Caco-2 (cell line): ENCODE data around the gene TMEM132D. TPM values are rescaled to one million over a fixed set of nuclear protein-coding genes. Genes with fewer than 3 reads are reported as not detected.

Source experiments
- BruUV-seq: library from RNA; stranded (reverse); fragments of 400-500 nt; replicated peaks from 2 replicates; lab custom pipeline; 2021; lab: Mats Ljungman, UMichigan
- CTCF ChIA-PET: fragments of 300-600 bp; sonication (Branson Sonifier 250); formaldehyde crosslinking; loops from one replicate; lab custom pipeline; 2022; ENCODE audit warnings: antibody characterized with exemption; lab: Charles Lee
- POLR2A ChIA-PET: fragments of 300-600 bp; sonication (Branson Sonifier 250); formaldehyde crosslinking; loops from one replicate; lab custom pipeline; 2022; ENCODE audit warnings: antibody characterized with exemption; lab: Charles Lee
- DNase-seq, 2 experiments: peaks; one replicate each; pipeline versions ENCODE4 v3.0.0 to v3.0.0-alpha.2; 2020 to 2022
- H3K27me3 ChIP-seq: replicated peaks from 2 replicates; pipeline ENCODE4 v1.6.0; 2011; ENCODE audit warnings: low read length; ENCODE audit not compliant: control insufficient read depth, insufficient read depth
- H3K36me3 ChIP-seq: 2 replicates; pipeline ENCODE4 v1.5.1; 2011; ENCODE audit warnings: low read length; ENCODE audit not compliant: control insufficient read depth, insufficient read depth
- H3K4me1 ChIP-seq: fragments of 250-450 bp; sonication (Bioruptor Pico); 2 replicates; pipeline ENCODE4 v1.5.1; 2020; ENCODE audit warnings: mild to moderate bottlenecking
- H3K4me3 ChIP-seq: 2 replicates; pipeline ENCODE4 v1.5.1; 2011; ENCODE audit warnings: low read depth, mild to moderate bottlenecking, control low read depth, low read length
- H3K9me3 ChIP-seq: fragments of 250-450 bp; sonication (Bioruptor Pico); 2 replicates; pipeline ENCODE4 v1.5.1; 2020; ENCODE audit warnings: mild to moderate bottlenecking, moderate library complexity
- H3K27ac Mint-ChIP-seq: one replicate; pipeline ENCODE4 v1.8.0; 2022; ENCODE audit warnings: mixed read lengths; ENCODE audit not compliant: unreplicated experiment
- H3K27me3 Mint-ChIP-seq: one replicate; pipeline ENCODE4 v1.8.0; 2022; ENCODE audit warnings: mixed read lengths; ENCODE audit not compliant: insufficient read depth, unreplicated experiment
- H3K36me3 Mint-ChIP-seq: one replicate; pipeline ENCODE4 v1.8.0; 2022; ENCODE audit warnings: mild to moderate bottlenecking, mixed read lengths; ENCODE audit not compliant: insufficient read depth, unreplicated experiment
- H3K4me1 Mint-ChIP-seq: one replicate; pipeline ENCODE4 v1.8.0; 2022; ENCODE audit warnings: low read depth, mixed read lengths; ENCODE audit not compliant: unreplicated experiment
- H3K4me3 Mint-ChIP-seq: one replicate; pipeline ENCODE4 v1.8.0; 2022; ENCODE audit warnings: mild to moderate bottlenecking, moderate library complexity, mixed read lengths; ENCODE audit not compliant: unreplicated experiment
- H3K9me3 Mint-ChIP-seq: one replicate; pipeline ENCODE4 v1.8.0; 2022; ENCODE audit warnings: mixed read lengths; ENCODE audit not compliant: unreplicated experiment
- CTCF ChIP-seq, 2 experiments: fragments of 200-600 bp in 1 of 2; IDR thresholded peaks; 1 replicate in 1 of 2; 2 replicates in 1 of 2; pipeline versions ENCODE4 v1.5.1 to v1.8.0; 2011 to 2022; ENCODE audit warnings: antibody characterized with exemption in 1 of 2, control low read depth in 1 of 2, inconsistent platforms in 1 of 2, low read depth in 1 of 2, low read length in 1 of 2, mild to moderate bottlenecking in 1 of 2, moderate library complexity in 1 of 2; ENCODE audit not compliant: insufficient read depth in 1 of 2, severe bottlenecking in 1 of 2, unreplicated experiment in 1 of 2
- intact Hi-C: fragments of 100-400 bp; cut with micrococcal nuclease; formaldehyde crosslinking; loops from one replicate; pipeline ENCODE4 v1.10.0; 2022; ENCODE audit not compliant: unreplicated experiment
- total RNA-seq: library from RNA; stranded (reverse); gene quantifications from 2 replicates; pipeline ENCODE4 v1.2.3, GENCODE V29; 2022

The TMEM132D gene
- total RNA-seq, 1 experiment from 2014 or later = not detected

DNA sequence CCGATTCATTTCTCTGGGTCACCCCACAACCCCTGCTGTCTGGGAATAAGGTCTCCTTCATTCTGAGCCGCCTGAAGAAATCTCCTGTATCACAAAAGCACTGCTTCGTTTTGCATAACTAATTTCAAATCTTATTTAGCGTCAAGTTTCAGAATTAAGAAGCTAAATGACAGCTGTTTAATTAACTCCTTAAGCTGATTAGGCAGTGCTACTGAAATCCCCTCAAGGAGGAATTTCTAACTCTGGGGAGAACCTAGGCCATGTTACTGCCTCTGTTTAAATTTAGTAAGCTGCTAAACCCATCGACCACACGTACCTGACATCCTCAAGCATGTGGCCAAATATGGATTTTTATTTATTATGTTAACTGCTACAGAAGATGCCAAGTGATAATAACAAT is 677.0 kb downstream of the TMEM132D start:
- H3K9me3 ChIP-seq = no peaks in the 10 kb centered on the region
- H3K4me1 ChIP-seq = no peaks in the 10 kb centered on the region
- DNase-seq = no peak
- POLR2A ChIA-PET = no interaction called here
- TF ChIP-seq CTCF (IDR thresholded peaks at IDR 0.05; ENCODE audit: insufficient read depth in 1 of 2, low read depth in 1 of 2, low read length in 1 of 2, severe bottlenecking in 1 of 2, unreplicated experiment in 1 of 2) = no peak
- Mint-ChIP-seq H3K4me1 (no peaks in the 10 kb centered on the region), H3K27me3 (no peaks in the 10 kb centered on the region), H3K9me3 (peaks cover 10% of the 10 kb centered on the region), H3K36me3 (no peaks in the 10 kb centered on the region), H3K27ac (no peak overlapping the region), H3K4me3 (no peak overlapping the region)
- no peak overlapping the region for H3K4me3 ChIP-seq
- intact Hi-C loops = no loop called here
- H3K36me3 ChIP-seq = no peaks in the 10 kb centered on the region
- CTCF ChIA-PET = no interaction called here
- no peaks in the 10 kb centered on the region for H3K27me3 ChIP-seq
- no TSS peak for BruUV-seq

DNA sequence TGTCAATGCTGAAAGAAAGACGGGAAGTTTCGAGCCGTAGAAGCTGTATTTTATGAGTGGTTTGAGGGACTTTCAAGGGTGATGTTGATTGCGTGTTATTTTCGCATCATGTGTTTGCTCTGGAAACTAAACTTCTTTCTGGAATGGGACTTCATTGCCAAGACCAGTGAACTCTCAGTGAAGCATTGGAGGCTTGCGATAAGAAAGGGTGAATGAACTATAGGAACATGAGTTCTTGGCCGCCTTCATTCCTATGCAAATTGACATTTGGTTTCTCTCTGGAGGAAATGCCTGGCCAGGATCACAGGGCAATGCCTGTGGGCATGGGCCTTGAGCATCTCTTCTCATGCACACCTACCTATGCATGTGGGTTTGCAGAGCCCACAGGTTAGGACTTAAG is 677.8 kb downstream of the TMEM132D start:
- H3K36me3 Mint-ChIP-seq = no peaks in the 10 kb centered on the region
- H3K4me3 Mint-ChIP-seq = no peak overlapping the region
- BruUV-seq = no TSS peak
- Histone ChIP-seq H3K4me3 (no peak overlapping the region), H3K36me3 (no peaks in the 10 kb centered on the region), H3K4me1 (no peaks in the 10 kb centered on the region), H3K9me3 (no peaks in the 10 kb centered on the region), H3K27me3 (no peaks in the 10 kb centered on the region)
- intact Hi-C loops = no loop called here
- DNase-seq = no peak
- H3K27ac Mint-ChIP-seq = no peak overlapping the region
- no peak for TF ChIP-seq CTCF (IDR thresholded peaks at IDR 0.05; ENCODE audit: insufficient read depth in 1 of 2, low read depth in 1 of 2, low read length in 1 of 2, severe bottlenecking in 1 of 2, unreplicated experiment in 1 of 2)
- no peaks in the 10 kb centered on the region for H3K27me3 Mint-ChIP-seq
- no peaks in the 10 kb centered on the region for H3K4me1 Mint-ChIP-seq
- CTCF ChIA-PET = no interaction called here
- peaks cover 10% of the 10 kb centered on the region for H3K9me3 Mint-ChIP-seq
- POLR2A ChIA-PET = no interaction called here

DNA sequence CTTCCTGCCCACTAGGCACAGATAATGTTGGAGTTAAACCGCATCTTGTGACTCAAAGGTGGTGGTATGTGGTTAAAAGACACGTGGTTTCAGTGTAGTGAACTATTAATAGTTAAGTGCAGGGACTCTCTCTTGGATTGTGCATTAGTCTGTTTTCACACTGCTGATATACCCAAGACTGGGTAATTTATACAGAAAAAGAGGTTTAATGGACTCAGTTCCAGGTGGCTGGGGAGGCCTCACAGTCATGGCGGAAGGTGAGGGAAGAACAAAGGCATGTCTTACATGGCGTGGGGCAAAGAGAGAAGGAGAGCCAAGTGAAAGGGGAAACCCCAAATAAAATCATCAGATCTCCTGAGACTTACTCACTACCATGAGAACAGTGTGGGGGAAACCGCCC is 688.3 kb downstream of the TMEM132D start:
- H3K36me3 ChIP-seq = no peaks in the 10 kb centered on the region
- Mint-ChIP-seq H3K4me1 (peaks cover 6% of the 10 kb centered on the region), H3K36me3 (no peaks in the 10 kb centered on the region), H3K27me3 (no peaks in the 10 kb centered on the region), H3K9me3 (peaks cover 17% of the 10 kb centered on the region), H3K4me3 (no peak overlapping the region), H3K27ac (no peak overlapping the region)
- peaks cover 18% of the 10 kb centered on the region for H3K4me1 ChIP-seq
- intact Hi-C loops = no loop called here
- CTCF ChIA-PET = no interaction called here
- no peak for TF ChIP-seq CTCF (IDR thresholded peaks at IDR 0.05; ENCODE audit: insufficient read depth in 1 of 2, low read depth in 1 of 2, low read length in 1 of 2, severe bottlenecking in 1 of 2, unreplicated experiment in 1 of 2)
- H3K9me3 ChIP-seq = no peaks in the 10 kb centered on the region; the same call in 1 of the 2 replicates
- no peak for DNase-seq
- POLR2A ChIA-PET = no interaction called here
- H3K4me3 ChIP-seq = no peak overlapping the region
- no peaks in the 10 kb centered on the region for H3K27me3 ChIP-seq
- no TSS peak for BruUV-seq
